ENCODE measurements around the gene SLC4A1.
"Not testable (repeated sequence)": the region's sequence is repeated elsewhere in the genome, so short reads cannot be mapped to it uniquely, and the experiment has no call there.

Gene SLC4A1

GRCh38 chr17:44241106-44241624 is 26.8 kb downstream of the SLC4A1 start:
- no peak for TF ChIP-seq CTCF (IDR thresholded peaks at IDR 0.05; ENCODE audit: low read depth, low read length)
- H3K36me3 ChIP-seq = no peaks in the 10 kb centered on the region
- H3K4me3 ChIP-seq (ENCODE audit: low read depth, low read length) = no peak overlapping the region
- DNase-seq = no peak
- H3K27me3 ChIP-seq (ENCODE audit: insufficient read depth, low read depth, severe bottlenecking) = no peaks in the 10 kb centered on the region
- H3K27ac ChIP-seq = no peak overlapping the region
- no peaks in the 10 kb centered on the region for H3K9me3 ChIP-seq (ENCODE audit: severe bottlenecking)

GRCh38 chr17:44237886-44238285 is 30.0 kb downstream of the SLC4A1 start:
- H3K27ac ChIP-seq; H3K27me3 ChIP-seq (ENCODE audit: insufficient read depth, low read depth, severe bottlenecking); H3K36me3 ChIP-seq; H3K4me3 ChIP-seq (ENCODE audit: low read depth, low read length); H3K9me3 ChIP-seq (ENCODE audit: severe bottlenecking); DNase-seq: not testable (repeated sequence)

GRCh38 chr17:44236444-44236991 is 31.4 kb downstream of the SLC4A1 start:
- DNase-seq = no peak
- Histone ChIP-seq H3K9me3 (ENCODE audit: severe bottlenecking) (no peaks in the 10 kb centered on the region), H3K4me3 (ENCODE audit: low read depth, low read length) (no peak overlapping the region), H3K36me3 (no peaks in the 10 kb centered on the region), H3K27me3 (ENCODE audit: insufficient read depth, low read depth, severe bottlenecking) (no peaks in the 10 kb centered on the region), H3K27ac (no peak overlapping the region)
- TF ChIP-seq CTCF (IDR thresholded peaks at IDR 0.05; ENCODE audit: low read depth, low read length) = no peak

GRCh38 chr17:44235583-44235936 is 32.4 kb downstream of the SLC4A1 start:
- no peaks in the 10 kb centered on the region for H3K27me3 ChIP-seq (ENCODE audit: insufficient read depth, low read depth, severe bottlenecking)
- no peak overlapping the region for H3K27ac ChIP-seq
- TF ChIP-seq CTCF (IDR thresholded peaks at IDR 0.05; ENCODE audit: low read depth, low read length) = no peak
- no peaks in the 10 kb centered on the region for H3K36me3 ChIP-seq
- no peaks in the 10 kb centered on the region for H3K9me3 ChIP-seq (ENCODE audit: severe bottlenecking)
- no peak overlapping the region for H3K4me3 ChIP-seq (ENCODE audit: low read depth, low read length)
- DNase-seq = no peak

GRCh38 chr17:44233582-44233981 is 34.4 kb downstream of the SLC4A1 start:
- DNase-seq = no peak
- peak overlapping the region; percentile 66 for H3K27ac ChIP-seq
- no peaks in the 10 kb centered on the region for H3K27me3 ChIP-seq (ENCODE audit: insufficient read depth, low read depth, severe bottlenecking)
- no peaks in the 10 kb centered on the region for H3K9me3 ChIP-seq (ENCODE audit: severe bottlenecking)
- H3K36me3 ChIP-seq = no peaks in the 10 kb centered on the region
- no peak overlapping the region for H3K4me3 ChIP-seq (ENCODE audit: low read depth, low read length)
- no peak for TF ChIP-seq CTCF (IDR thresholded peaks at IDR 0.05; ENCODE audit: low read depth, low read length)

- H3K27ac ChIP-seq = peak overlapping the region; percentile 66
- H3K36me3 ChIP-seq = no peaks in the 10 kb centered on the region
- DNase-seq = no peak
- no peaks in the 10 kb centered on the region for H3K27me3 ChIP-seq (ENCODE audit: insufficient read depth, low read depth, severe bottlenecking)
- H3K4me3 ChIP-seq (ENCODE audit: low read depth, low read length) = no peak overlapping the region
- no peak for TF ChIP-seq CTCF (IDR thresholded peaks at IDR 0.05; ENCODE audit: low read depth, low read length)
- no peaks in the 10 kb centered on the region for H3K9me3 ChIP-seq (ENCODE audit: severe bottlenecking)
These were observed 35.9 kb downstream of the SLC4A1 start for GRCh38 chr17:44232061-44232460.

Data from WERI-Rb-1 (cell line).